ENCODE measurements around the gene TFPT.

DNA sequence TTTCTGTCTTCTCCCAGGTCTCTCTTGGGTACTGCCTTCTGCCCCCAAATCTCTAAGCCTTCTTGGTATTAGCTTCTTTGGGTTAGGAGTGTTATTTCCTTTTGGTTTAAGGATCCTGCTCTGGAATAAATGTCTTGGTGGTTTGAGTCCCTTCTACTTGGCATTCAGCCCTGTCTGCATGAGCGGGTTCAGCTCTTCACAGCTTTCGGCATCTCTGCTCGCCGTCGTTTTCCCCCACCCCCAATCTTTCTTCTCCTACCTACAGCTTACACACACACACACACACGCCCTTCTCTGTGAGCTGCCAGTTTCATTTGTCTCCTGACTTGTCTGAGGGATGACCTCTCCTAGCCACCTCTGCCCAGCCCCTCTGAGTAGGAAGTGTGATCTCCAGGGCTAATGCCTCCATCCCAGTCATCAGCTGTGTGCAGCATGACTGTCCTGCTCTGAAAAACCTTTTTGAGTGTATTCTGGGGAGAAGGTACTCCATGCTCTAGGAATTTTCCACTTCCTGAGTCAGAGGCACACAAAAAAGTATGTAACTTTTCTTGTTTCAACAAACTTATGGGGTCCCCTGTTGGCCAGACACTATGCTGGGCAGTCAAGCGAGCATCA lies 26.8 kb upstream of the TFPT start:
- TF ChIP-seq CTCF (IDR thresholded peaks at IDR 0.05) (no peak), POLR2AphosphoS5 (IDR thresholded peaks at IDR 0.05) (no peak)
